Measurements from ENCODE around the gene CASZ1. TPM values are rescaled to one million over a fixed set of nuclear protein-coding genes. Genes with fewer than 3 reads are reported as not detected.

The CASZ1 gene
- total and polyA plus RNA-seq, 4 donors = 3.4 to 39.0 (median 13.8) TPM

DNA sequence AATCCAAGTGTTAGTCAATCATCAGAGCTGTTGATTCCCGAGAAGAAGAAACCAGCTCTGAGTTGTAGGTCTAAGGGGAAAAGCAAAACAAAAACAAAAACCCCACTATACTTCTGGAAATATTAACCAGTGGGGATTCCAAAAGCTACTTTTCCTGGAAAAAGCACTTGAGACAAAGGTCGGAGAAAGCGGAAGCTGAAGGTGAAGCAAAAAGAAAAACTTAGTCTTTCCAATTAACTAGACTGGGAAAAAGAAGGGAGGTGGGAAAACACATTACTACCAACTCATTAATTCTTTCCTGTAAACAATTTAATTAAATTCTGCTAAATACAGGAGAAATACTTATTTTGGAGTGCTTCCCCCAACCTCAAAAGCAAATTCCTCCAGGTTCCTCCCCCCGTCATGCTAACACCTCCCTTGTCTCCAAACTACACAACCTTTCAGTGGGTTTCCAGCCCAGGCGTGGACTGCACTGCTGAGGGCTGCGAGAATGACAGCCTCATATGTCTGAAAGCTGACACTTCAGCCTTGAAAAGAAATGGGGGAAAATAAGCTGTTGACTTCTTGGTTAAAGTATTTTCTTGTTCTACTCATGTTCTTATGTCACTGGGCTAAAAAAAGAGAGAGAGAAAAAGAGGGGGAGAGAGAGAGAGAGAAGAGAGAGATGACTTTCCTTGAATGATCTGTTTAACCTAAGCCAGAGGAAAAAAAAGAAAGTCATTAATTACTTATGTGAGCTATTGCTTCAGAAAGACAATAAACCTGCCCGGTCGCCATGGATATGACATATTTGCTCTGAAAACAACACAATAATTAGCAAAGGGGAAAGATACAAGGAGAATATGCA lies 5.1 kb downstream of the CASZ1 start:
- no peak for DNase-seq
- Histone ChIP-seq H3K9me3 (ENCODE audit: control insufficient read depth, low read length) (no peaks in the 10 kb centered on the region), H3K27ac (ENCODE audit: low read depth in 1 of 2, low read length in 2 of 2) (no peak overlapping the region), H3K27me3 (ENCODE audit: control insufficient read depth in 1 of 2, insufficient read depth in 2 of 2, low read length in 1 of 2) (no peaks in the 10 kb centered on the region), H3K4me1 (ENCODE audit: control insufficient read depth in 1 of 2, insufficient read depth in 2 of 2, low read length in 2 of 2) (no peaks in the 10 kb centered on the region), H3K36me3 (ENCODE audit: control insufficient read depth in 1 of 2, insufficient read depth in 2 of 2, low read length in 1 of 2) (no peaks in the 10 kb centered on the region), H3K4me3 (ENCODE audit: low read length in 2 of 2) (no peak overlapping the region)
- WGBS, 2 donors = 43% methylated on average over 8 of the region's 8 CpGs
- intact Hi-C loops (cut with DNase I) = loop anchor here in 1 of 2 donors (5.0 kb wide), 1 partner anchor 284 kb away; no protein-coding TSS in a partner anchor
- no peak for ATAC-seq (ENCODE audit: low FRiP score)

DNA sequence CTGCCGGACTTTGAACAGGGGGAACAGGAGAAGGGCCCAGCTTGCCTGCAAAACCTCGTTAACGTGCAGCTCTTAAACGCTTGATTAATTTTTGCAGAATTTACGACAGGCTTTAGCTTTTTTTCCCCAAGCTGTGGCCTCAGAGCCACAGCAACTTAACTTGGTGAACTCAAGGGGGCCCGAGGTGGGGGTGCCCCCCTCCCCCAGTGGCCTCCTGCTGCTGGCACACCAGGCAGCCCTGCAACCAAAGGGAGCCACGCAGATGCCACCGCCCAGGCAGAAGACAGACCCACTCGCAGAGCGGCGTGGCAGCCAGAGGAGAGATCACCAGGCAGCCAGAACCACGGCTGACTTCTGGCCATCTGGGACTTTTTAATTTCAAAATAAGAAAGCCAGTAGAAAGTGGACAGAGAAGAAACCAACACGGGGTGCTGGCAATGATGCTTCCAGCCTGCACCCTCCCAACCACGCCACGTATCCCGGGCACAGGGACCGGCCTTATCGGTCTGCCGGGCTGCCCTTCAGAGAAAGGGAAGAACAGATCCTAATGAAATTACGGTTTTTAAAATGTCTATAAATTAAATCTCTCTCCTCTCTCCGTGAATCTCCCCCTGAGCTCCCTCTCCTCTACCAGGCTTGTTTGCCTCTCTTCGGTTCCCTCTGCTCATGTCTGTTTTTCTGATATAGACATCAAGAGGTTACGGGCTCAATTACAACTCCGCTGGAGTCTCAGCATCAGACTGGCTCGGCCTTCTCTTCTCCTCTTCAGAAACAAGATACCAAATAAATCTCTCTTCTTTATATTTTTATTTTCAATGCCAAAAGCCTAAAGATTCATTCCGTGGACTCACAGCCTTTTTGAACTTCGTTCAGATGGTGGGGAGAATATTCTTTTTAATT lies 6.4 kb downstream of the CASZ1 start:
- intact Hi-C loops (cut with DNase I) = loop anchor here in 1 of 2 donors (5.0 kb wide), 1 partner anchor 283 kb away; no protein-coding TSS in a partner anchor
- no peaks in the 10 kb centered on the region for H3K27me3 ChIP-seq (ENCODE audit: control insufficient read depth in 1 of 2, insufficient read depth in 2 of 2, low read length in 1 of 2)
- H3K4me1 ChIP-seq (ENCODE audit: control insufficient read depth in 1 of 2, insufficient read depth in 2 of 2, low read length in 2 of 2) = no peaks in the 10 kb centered on the region
- no peak overlapping the region for H3K4me3 ChIP-seq (ENCODE audit: low read length in 2 of 2)
- DNase-seq = no peak
- H3K27ac ChIP-seq (ENCODE audit: low read depth in 1 of 2, low read length in 2 of 2) = no peak overlapping the region
- 65 to 72% methylated on average over 27 of the region's 27 CpGs for WGBS, 2 donors
- H3K9me3 ChIP-seq (ENCODE audit: control insufficient read depth, low read length) = no peaks in the 10 kb centered on the region
- H3K36me3 ChIP-seq (ENCODE audit: control insufficient read depth in 1 of 2, insufficient read depth in 2 of 2, low read length in 1 of 2) = no peaks in the 10 kb centered on the region
- ATAC-seq (ENCODE audit: low FRiP score) = no peak

DNA sequence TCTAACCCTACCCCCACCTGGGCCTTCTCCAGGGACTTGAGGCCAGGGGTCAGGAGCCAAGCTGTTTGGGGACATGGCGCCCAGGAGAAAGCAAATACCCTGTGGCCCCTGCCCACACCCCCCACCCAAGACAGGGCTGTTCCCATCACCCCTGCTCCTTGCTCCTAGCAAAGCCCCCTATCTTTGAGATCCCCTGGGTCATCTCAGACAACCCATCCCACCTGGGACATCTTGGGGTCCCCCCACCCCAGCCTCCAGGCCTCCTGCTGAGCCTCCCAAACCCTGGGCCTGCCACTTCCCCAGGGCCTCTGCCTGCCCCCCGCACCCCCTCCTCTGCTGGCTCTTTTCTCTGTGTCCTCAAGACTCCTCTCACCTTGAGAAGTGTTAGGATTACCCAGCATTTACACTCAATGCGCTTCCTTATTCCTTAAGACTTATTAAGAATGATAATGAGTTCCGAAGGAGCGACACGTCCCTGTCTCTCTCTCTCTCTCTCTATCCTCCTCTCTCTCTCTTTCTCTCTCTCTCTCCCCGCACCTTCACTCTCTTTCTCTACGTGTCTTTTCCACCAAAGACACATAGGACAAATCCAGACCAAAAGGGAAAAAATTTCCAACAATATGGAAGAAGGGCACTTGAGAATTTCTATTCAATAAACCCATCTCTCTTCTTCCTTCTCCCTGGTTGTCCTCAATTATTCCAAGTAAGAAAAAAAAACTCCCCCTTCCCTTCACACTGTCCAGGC lies 7.2 kb downstream of the CASZ1 start:
- no peak for DNase-seq
- no peak for ATAC-seq (ENCODE audit: low FRiP score)
- Histone ChIP-seq H3K4me3 (ENCODE audit: low read length in 2 of 2) (no peak overlapping the region), H3K36me3 (ENCODE audit: control insufficient read depth in 1 of 2, insufficient read depth in 2 of 2, low read length in 1 of 2) (no peaks in the 10 kb centered on the region), H3K27me3 (ENCODE audit: control insufficient read depth in 1 of 2, insufficient read depth in 2 of 2, low read length in 1 of 2) (no peaks in the 10 kb centered on the region), H3K4me1 (ENCODE audit: control insufficient read depth in 1 of 2, insufficient read depth in 2 of 2, low read length in 2 of 2) (no peaks in the 10 kb centered on the region), H3K27ac (ENCODE audit: low read depth in 1 of 2, low read length in 2 of 2) (no peak overlapping the region), H3K9me3 (ENCODE audit: control insufficient read depth, low read length) (no peaks in the 10 kb centered on the region)
- intact Hi-C loops (cut with DNase I) = no loop called here
- 68 to 71% methylated on average over 6 to 8 of the region's 8 CpGs for WGBS, 2 donors

DNA sequence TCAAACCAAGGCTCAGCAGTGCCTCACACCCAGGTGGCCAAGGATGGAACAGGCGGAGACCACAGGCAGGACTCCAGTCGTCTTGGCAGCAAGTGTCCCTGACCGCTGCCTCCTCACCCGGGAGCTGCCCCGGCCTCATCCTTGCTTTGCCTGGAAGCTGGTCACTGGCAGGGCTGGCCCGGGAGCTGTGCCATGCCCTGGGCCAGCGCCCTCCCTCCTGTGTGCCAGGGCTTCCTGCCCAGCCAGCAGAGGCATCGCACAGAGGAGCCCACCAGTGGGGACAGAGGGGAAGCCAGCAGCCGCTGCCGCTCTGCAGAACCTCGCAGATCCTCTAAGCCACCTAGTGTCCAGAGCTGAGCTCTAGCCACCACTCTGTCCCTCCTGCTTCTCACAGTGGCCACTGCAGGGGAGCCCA lies 7.8 kb downstream of the CASZ1 start:
- Histone ChIP-seq H3K27ac (ENCODE audit: low read depth in 1 of 2, low read length in 2 of 2) (no peak overlapping the region), H3K4me3 (ENCODE audit: low read length in 2 of 2) (no peak overlapping the region), H3K27me3 (ENCODE audit: control insufficient read depth in 1 of 2, insufficient read depth in 2 of 2, low read length in 1 of 2) (no peaks in the 10 kb centered on the region), H3K36me3 (ENCODE audit: control insufficient read depth in 1 of 2, insufficient read depth in 2 of 2, low read length in 1 of 2) (no peaks in the 10 kb centered on the region), H3K4me1 (ENCODE audit: control insufficient read depth in 1 of 2, insufficient read depth in 2 of 2, low read length in 2 of 2) (no peaks in the 10 kb centered on the region), H3K9me3 (ENCODE audit: control insufficient read depth, low read length) (no peaks in the 10 kb centered on the region)
- DNase-seq (peak in 1 of 2 donors; percentile 78), ATAC-seq (ENCODE audit: low FRiP score) (peak; percentile 73)
- WGBS, 2 donors = 1 to 5% methylated on average over 11 of the region's 11 CpGs
- intact Hi-C loops (cut with DNase I) = no loop called here

DNA sequence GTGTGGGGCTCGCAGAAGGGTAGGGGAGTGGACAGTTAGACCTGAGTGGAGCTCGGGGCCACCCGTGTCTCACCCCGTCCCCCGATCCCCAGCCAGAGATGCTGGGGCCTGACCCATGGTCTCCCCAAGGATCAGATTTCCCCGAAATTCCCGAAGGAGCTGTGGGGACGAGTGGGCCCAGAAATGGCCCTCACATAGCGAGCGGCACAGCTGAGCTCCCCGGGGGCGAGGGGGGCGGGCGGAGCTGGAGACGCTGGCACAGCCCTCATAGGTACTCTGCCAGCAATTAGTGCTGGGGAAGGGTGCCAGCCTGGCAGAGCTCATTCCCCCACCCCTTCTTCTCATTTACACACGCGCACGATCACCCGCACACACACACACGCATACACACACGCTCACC lies 9.2 kb downstream of the CASZ1 start:
- no peaks in the 10 kb centered on the region for H3K36me3 ChIP-seq (ENCODE audit: control insufficient read depth in 1 of 2, insufficient read depth in 2 of 2, low read length in 1 of 2)
- ATAC-seq (ENCODE audit: low FRiP score) = no peak
- H3K9me3 ChIP-seq (ENCODE audit: control insufficient read depth, low read length) = no peaks in the 10 kb centered on the region
- WGBS, 2 donors = 82 to 84% methylated on average over 21 of the region's 21 CpGs
- no peak overlapping the region for H3K27ac ChIP-seq (ENCODE audit: low read depth in 1 of 2, low read length in 2 of 2)
- H3K4me1 ChIP-seq (ENCODE audit: control insufficient read depth in 1 of 2, insufficient read depth in 2 of 2, low read length in 2 of 2) = no peaks in the 10 kb centered on the region
- peak in 1 of 2 donors; percentile 64 for DNase-seq
- H3K27me3 ChIP-seq (ENCODE audit: control insufficient read depth in 1 of 2, insufficient read depth in 2 of 2, low read length in 1 of 2) = no peaks in the 10 kb centered on the region
- H3K4me3 ChIP-seq (ENCODE audit: low read length in 2 of 2) = no peak overlapping the region
- intact Hi-C loops (cut with DNase I) = no loop called here

DNA sequence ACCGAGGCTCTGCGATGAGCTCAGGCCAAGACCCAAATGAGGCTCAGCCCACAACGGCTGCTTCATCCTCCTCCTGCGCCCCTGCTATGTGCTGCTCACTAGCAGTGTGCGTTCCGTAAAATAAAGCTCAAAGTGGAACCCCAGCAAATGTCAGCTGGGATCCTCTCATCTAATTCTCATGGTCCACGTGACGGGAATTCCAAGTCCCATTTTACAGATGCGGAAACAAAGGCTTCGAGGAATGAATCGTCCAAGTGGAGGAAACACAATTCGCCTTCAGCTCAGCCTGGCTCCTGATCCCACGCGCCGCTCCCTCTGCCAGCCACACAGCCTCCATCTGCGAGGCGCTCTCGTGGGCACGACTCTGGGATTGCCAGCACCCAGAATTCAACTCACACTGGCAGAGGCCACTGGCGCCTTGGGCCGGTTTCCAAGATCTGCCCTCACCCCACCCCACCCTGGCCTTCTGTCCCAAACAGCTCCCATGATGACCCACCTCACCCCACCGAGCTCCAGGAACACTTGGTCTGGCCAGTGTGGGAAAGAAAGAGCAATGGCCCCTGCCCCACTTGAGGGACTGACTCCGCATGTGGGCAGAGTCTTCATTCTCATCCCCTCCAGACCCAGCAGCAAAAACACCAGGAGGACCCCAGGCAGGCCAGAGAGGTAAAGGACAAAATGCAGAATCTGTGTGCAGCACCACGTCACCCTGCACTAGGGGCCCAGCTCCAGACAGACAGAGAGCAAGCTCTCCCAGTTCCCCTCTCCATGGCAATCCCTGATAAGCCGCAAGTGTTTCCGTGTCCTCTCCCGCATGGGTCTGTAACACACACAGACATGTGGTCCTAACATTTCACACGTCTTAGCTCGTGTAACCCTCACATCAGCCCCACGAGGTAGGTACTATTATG lies 10.5 kb downstream of the CASZ1 start:
- Histone ChIP-seq H3K4me1 (ENCODE audit: control insufficient read depth in 1 of 2, insufficient read depth in 2 of 2, low read length in 2 of 2) (no peaks in the 10 kb centered on the region), H3K4me3 (ENCODE audit: low read length in 2 of 2) (no peak overlapping the region), H3K27me3 (ENCODE audit: control insufficient read depth in 1 of 2, insufficient read depth in 2 of 2, low read length in 1 of 2) (no peaks in the 10 kb centered on the region), H3K9me3 (ENCODE audit: control insufficient read depth, low read length) (no peaks in the 10 kb centered on the region), H3K36me3 (ENCODE audit: control insufficient read depth in 1 of 2, insufficient read depth in 2 of 2, low read length in 1 of 2) (no peaks in the 10 kb centered on the region), H3K27ac (ENCODE audit: low read depth in 1 of 2, low read length in 2 of 2) (no peak overlapping the region)
- 82 to 85% methylated on average over 30 of the region's 30 CpGs for WGBS, 2 donors
- intact Hi-C loops (cut with DNase I) = no loop called here
- DNase-seq (peak in 1 of 2 donors; percentile 61), ATAC-seq (ENCODE audit: low FRiP score) (no peak)

DNA sequence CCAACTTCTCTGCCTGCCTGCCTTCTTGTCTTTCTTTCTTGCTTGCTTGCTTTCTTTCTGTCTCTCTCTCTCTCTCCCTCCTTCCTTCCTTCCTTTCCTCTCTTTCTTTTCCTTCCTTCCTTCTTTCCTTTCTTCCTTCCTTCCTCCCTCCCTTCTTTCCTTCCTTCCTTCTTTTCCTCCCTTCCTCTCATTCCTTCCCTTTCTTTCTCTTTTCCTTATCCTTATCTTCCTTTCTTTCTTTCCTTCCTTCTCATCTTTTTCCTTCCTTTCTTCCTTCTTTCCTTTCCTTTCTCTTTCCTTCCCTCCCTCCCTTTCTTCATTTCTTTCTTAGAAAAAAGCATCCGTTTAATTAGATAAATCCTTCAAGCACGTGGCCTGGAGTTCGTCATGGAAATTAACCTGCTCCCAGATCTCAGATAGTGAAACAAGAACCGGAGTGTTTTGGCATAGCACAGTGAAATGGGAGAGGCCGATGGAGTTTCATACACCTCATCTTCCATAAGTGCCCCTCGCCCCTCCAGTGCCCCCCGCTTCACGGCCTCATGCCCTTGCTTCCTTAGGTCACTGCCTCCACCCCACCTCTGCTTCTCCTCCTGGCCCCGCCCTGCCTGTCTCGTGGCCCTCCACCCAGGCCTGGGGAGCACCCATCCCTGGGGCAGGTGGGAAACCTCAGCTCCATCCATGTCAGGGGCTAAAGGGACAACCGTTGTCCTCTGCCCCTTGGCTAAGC lies 11.3 kb downstream of the CASZ1 start:
- DNase-seq (peak in 1 of 2 donors; percentile 62), ATAC-seq (ENCODE audit: low FRiP score) (no peak)
- intact Hi-C loops (cut with DNase I) = no loop called here
- H3K4me1 ChIP-seq (ENCODE audit: control insufficient read depth in 1 of 2, insufficient read depth in 2 of 2, low read length in 2 of 2) = no peaks in the 10 kb centered on the region
- H3K9me3 ChIP-seq (ENCODE audit: control insufficient read depth, low read length) = no peaks in the 10 kb centered on the region
- no peak overlapping the region for H3K27ac ChIP-seq (ENCODE audit: low read depth in 1 of 2, low read length in 2 of 2)
- H3K27me3 ChIP-seq (ENCODE audit: control insufficient read depth in 1 of 2, insufficient read depth in 2 of 2, low read length in 1 of 2) = no peaks in the 10 kb centered on the region
- H3K4me3 ChIP-seq (ENCODE audit: low read length in 2 of 2) = no peak overlapping the region
- 73 to 77% methylated on average over 11 of the region's 11 CpGs for WGBS, 2 donors
- H3K36me3 ChIP-seq (ENCODE audit: control insufficient read depth in 1 of 2, insufficient read depth in 2 of 2, low read length in 1 of 2) = no peaks in the 10 kb centered on the region

Measured in aorta (tissue), 5 donors.